Skeletal muscle tissue (tissue), 4 donors: Measurements from ENCODE around the gene AUTS2. TPM values are rescaled to one million over a fixed set of nuclear protein-coding genes. Genes with fewer than 3 reads are reported as not detected.

Experiments used
- H3K27ac ChIP-seq: one replicate; pipeline ENCODE4 v1.7.0; 2013; ENCODE audit warnings: mild to moderate bottlenecking, low read depth, low read length, inconsistent platforms
- H3K27me3 ChIP-seq, 3 donors: one replicate each; pipeline ENCODE4 v1.7.0; 2013; ENCODE audit warnings: low read length in 3 of 3; ENCODE audit not compliant: control insufficient read depth in 3 of 3, insufficient read depth in 3 of 3
- H3K36me3 ChIP-seq, 3 donors: one replicate each; pipeline ENCODE4 v1.7.0; 2013; ENCODE audit warnings: low read length in 3 of 3; ENCODE audit not compliant: control insufficient read depth in 3 of 3, insufficient read depth in 3 of 3
- H3K4me1 ChIP-seq, 3 donors: one replicate each; pipeline ENCODE4 v1.7.0; 2013; ENCODE audit warnings: low read length in 3 of 3, mild to moderate bottlenecking in 3 of 3; ENCODE audit not compliant: control insufficient read depth in 3 of 3, insufficient read depth in 3 of 3
- H3K4me3 ChIP-seq, 3 donors: one replicate each; pipeline ENCODE4 v1.7.0; 2013; ENCODE audit warnings: low read length in 3 of 3
- H3K9ac ChIP-seq, 3 donors: one replicate each; pipeline ENCODE4 v1.7.0; 2013; ENCODE audit warnings: low read length in 3 of 3, mild to moderate bottlenecking in 3 of 3, moderate library complexity in 2 of 3, low read depth in 1 of 3
- H3K9me3 ChIP-seq, 3 donors: one replicate each; pipeline ENCODE4 v1.7.0; 2013; ENCODE audit warnings: low read length in 3 of 3; ENCODE audit not compliant: control insufficient read depth in 3 of 3
- total RNA-seq: library from RNA; depleted of rRNA; stranded (reverse); fragments of >200 nt; gene quantifications from one replicate; pipeline ENCODE4 v1.2.3, GENCODE V29; 2014
- donor health status: Osteomylitis.

The AUTS2 gene
- total RNA-seq, 1 donor from 2014 or later: 43.3 TPM

DNA sequence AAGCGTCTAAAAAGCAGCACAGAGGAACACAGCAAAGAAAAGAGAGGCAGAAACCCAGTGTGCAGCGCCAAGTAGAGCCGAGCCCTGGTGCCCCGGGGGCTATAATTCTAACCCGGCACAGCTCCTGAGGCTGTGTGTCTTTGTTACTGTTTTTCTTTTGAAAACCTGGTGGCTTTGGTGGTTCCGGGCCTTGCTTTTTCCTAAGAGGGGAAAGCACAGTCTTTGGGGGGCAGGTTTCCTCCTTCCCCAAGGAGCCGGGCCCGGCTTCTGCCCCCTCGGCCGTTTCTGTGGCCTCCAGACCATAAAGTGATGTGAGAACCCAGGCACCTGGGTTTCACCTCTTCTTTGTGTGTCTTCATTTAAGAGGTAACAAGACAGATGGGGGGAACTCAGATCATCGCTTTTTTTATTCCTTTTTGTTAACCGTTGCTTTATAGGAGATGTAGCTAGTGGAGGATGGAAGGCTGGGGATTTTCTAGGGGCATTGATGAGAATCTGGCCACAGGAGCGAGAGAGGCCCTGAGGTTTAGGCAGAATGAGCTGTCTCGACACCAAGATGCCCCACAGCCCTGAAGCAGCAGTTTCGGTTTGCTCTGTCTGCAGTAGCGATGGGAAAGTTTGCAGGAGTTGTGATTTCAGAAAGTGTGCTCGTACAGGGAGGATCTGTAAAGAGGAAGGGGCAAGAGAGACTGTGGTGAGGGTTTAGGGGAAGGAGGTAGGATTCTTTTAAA, 1165.9 kb downstream of the AUTS2 start:
- Histone ChIP-seq H3K27ac (no peak overlapping the region), H3K36me3 (peaks cover 12 to 25% (median 16%) of the 10 kb centered on the region in 3 donors), H3K4me1 (no peaks in the 10 kb centered on the region)

DNA sequence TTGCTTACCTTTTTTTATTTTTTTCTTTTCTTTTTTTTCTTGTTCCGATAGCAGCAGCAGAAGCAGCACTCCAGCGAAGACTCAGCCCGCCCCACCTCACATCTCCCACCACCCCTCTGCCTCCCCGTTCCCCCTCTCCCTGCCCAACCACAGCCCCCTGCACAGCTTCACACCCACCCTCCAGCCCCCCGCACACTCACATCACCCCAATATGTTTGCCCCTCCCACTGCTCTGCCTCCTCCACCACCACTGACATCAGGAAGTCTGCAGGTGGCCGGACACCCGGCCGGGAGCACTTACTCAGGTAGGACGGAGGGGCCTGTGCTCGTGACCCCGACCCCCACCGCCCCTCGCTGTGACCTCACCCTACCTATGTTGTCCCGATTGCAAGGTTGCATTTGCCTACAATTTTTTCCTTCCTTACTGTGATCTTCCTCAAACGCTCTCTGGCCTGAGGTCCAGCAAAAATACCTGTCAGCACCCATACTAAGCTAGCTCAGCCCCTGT, 1166.5 kb downstream of the AUTS2 start:
- Histone ChIP-seq H3K4me3 (no peak overlapping the region), H3K27me3 (no peaks in the 10 kb centered on the region), H3K9me3 (no peaks in the 10 kb centered on the region), H3K4me1 (no peaks in the 10 kb centered on the region), H3K27ac (no peak overlapping the region), H3K36me3 (peaks cover 12 to 26% (median 16%) of the 10 kb centered on the region in 3 donors), H3K9ac (no peak overlapping the region)

More for the DNA sequence above, 1165.9 kb downstream of the AUTS2 start:
- H3K9ac ChIP-seq: no peak overlapping the region
- no peaks in the 10 kb centered on the region for H3K27me3 ChIP-seq
- H3K4me3 ChIP-seq: no peak overlapping the region
- no peaks in the 10 kb centered on the region for H3K9me3 ChIP-seq

DNA sequence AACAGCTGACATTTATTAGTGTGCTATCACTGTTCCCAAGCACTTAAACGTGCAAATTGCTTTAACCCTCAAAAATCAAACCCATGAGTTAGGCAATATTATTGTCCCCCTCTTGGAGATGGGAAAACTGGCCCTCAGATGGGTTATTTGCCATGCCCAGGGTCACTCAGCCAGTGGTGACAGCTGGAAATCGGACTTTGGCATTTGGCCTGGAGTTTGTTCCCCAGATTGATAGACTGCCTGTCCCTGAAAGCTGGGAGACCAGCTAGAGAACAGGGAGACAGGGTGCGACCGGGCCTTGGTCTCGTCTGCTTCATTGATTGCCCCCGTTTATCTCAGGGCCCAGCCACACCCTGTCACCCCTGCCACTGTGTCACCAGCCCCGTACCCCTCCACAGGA, 1167.4 kb downstream of the AUTS2 start:
- peaks cover 14 to 26% (median 16%) of the 10 kb centered on the region in 3 donors for H3K36me3 ChIP-seq
- H3K9ac ChIP-seq: no peak overlapping the region
- no peaks in the 10 kb centered on the region for H3K27me3 ChIP-seq
- no peaks in the 10 kb centered on the region for H3K9me3 ChIP-seq
- H3K27ac ChIP-seq: no peak overlapping the region
- no peak overlapping the region for H3K4me3 ChIP-seq
- H3K4me1 ChIP-seq: no peaks in the 10 kb centered on the region

DNA sequence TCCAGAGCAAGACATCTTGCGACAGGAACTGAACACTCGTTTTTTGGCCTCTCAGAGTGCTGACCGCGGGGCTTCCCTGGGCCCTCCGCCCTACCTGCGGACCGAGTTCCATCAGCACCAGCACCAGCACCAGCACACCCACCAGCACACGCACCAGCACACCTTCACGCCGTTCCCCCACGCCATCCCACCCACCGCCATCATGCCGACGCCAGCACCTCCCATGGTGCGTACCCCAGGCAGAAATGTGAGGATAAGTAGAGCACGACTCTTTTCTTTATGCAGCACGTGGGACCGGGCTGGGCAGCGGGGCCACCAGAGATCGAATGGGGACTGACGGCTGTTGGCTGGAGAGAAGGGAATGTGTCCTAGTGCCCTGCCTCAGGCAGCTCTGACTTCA, 1167.8 kb downstream of the AUTS2 start:
- H3K27ac ChIP-seq: no peak overlapping the region
- H3K4me3 ChIP-seq: no peak overlapping the region
- no peak overlapping the region for H3K9ac ChIP-seq
- peaks cover 14 to 26% (median 16%) of the 10 kb centered on the region in 3 donors for H3K36me3 ChIP-seq
- H3K4me1 ChIP-seq: no peaks in the 10 kb centered on the region
- H3K27me3 ChIP-seq: no peaks in the 10 kb centered on the region
- H3K9me3 ChIP-seq: no peaks in the 10 kb centered on the region

DNA sequence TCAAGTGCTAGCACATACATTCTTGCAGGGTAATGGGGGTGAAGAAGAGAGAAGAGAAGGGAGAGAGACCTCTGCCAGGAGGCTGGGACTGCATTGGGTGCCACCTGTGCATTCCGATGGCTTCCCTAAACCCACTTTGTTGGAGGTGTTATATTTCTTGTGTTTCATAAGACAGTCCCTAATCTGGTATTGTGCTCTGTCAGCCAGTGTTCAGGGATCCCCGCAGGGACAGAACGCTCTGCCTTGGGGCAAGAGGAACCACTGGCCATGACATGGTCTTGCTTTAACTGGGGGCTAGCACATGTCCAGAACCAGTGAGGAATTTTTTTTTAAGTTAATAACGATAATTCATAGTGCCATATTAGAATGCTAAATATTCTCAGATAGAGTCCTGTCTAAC, 1168.4 kb downstream of the AUTS2 start:
- Histone ChIP-seq H3K27me3 (no peaks in the 10 kb centered on the region), H3K4me1 (no peaks in the 10 kb centered on the region), H3K9ac (no peak overlapping the region), H3K27ac (no peak overlapping the region), H3K36me3 (peaks cover 18 to 26% (median 21%) of the 10 kb centered on the region in 3 donors), H3K9me3 (no peaks in the 10 kb centered on the region), H3K4me3 (no peak overlapping the region)

DNA sequence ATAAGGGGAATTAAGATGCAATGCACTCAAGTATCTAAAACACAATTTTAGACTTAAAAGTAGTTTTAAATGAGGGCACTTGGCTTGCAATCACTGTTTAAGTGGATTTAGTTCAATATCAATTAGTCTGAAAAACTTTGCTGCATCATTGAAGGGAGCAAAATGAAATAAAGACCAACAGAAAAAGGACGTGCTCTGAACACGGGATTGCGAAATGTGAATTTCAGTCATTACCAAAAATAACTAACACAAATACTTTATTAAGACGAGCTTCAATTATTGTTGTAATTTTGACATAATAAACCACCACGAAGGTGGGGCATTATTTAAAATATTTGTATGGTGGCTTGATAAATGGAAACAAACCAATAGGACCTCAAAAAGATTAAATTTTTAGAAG, 1171.9 kb downstream of the AUTS2 start:
- no peak overlapping the region for H3K4me3 ChIP-seq
- H3K27me3 ChIP-seq: no peaks in the 10 kb centered on the region
- no peak overlapping the region for H3K27ac ChIP-seq
- H3K9me3 ChIP-seq: no peaks in the 10 kb centered on the region
- H3K9ac ChIP-seq: no peak overlapping the region
- no peaks in the 10 kb centered on the region for H3K4me1 ChIP-seq
- peaks cover 35 to 43% (median 38%) of the 10 kb centered on the region in 3 donors for H3K36me3 ChIP-seq

DNA sequence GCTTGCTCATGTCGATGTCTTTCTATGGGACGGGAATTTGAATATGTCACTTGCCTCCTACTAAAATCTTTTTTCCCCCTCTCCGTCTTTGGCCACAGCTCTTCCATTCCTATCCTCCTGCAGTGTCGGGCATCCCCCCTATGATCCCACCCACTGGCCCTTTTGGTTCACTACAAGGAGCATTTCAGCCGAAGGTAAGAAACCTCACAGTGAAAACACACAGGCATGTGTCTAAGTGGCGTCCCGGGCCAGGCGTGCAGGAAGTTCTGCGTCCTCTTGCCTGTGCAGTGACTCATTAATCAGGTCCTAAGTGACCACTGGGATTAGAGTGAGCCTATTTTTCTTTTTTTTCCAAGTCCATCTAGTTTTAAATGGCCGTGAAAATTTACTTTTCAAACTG, 1173.2 kb downstream of the AUTS2 start:
- H3K36me3 ChIP-seq: peaks cover 27 to 36% (median 28%) of the 10 kb centered on the region in 3 donors
- no peaks in the 10 kb centered on the region for H3K4me1 ChIP-seq
- no peak overlapping the region for H3K4me3 ChIP-seq
- no peak overlapping the region for H3K9ac ChIP-seq
- H3K9me3 ChIP-seq: no peaks in the 10 kb centered on the region
- no peak overlapping the region for H3K27ac ChIP-seq
- H3K27me3 ChIP-seq: no peaks in the 10 kb centered on the region

DNA sequence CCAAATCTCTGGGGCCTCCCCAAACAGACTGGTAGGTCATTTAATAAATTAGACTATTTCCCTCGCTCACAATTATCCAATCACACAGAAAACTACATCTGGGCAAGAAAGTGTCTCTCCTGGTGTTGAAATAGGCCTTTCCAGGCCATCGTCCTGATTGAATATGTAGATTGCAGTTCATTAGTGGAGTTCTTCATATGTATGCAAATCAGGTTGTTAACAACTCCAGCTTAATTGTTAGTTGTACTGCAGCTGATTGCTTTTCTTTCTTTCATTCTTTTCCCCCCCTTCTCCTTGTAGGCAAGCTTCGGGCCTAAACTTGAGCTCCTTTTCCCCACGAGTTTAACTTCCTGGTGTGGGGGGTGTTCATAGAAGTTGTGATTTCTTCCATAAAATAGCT, 1174.6 kb downstream of the AUTS2 start:
- Histone ChIP-seq H3K27me3 (no peaks in the 10 kb centered on the region), H3K9me3 (no peaks in the 10 kb centered on the region), H3K4me3 (no peak overlapping the region), H3K36me3 (peaks cover 34 to 40% (median 38%) of the 10 kb centered on the region in 3 donors), H3K9ac (no peak overlapping the region), H3K27ac (no peak overlapping the region), H3K4me1 (no peaks in the 10 kb centered on the region)

DNA sequence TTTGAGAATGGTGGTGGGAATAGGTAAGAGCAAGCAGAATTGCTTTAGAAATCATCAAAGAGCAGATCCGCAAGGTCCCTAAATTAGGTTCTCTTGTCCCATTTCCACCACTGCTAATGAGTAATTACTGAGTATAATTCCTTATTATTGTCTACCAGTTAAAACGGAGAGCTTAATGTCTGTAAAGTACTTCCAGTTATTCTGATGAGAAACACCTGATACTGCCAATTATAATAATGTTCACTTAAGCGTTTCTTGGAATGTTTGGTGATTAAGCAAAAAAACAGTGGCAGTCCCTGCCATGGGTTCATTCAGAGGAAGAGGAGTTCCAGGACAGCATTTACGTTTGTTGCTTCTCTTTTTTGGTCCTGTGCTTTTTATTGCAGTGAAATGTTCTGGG, 1175.1 kb downstream of the AUTS2 start:
- Histone ChIP-seq H3K4me3 (no peak overlapping the region), H3K9me3 (no peaks in the 10 kb centered on the region), H3K9ac (no peak overlapping the region), H3K27me3 (no peaks in the 10 kb centered on the region), H3K36me3 (peaks cover 37 to 41% (median 40%) of the 10 kb centered on the region in 3 donors), H3K4me1 (no peaks in the 10 kb centered on the region), H3K27ac (no peak overlapping the region)

DNA sequence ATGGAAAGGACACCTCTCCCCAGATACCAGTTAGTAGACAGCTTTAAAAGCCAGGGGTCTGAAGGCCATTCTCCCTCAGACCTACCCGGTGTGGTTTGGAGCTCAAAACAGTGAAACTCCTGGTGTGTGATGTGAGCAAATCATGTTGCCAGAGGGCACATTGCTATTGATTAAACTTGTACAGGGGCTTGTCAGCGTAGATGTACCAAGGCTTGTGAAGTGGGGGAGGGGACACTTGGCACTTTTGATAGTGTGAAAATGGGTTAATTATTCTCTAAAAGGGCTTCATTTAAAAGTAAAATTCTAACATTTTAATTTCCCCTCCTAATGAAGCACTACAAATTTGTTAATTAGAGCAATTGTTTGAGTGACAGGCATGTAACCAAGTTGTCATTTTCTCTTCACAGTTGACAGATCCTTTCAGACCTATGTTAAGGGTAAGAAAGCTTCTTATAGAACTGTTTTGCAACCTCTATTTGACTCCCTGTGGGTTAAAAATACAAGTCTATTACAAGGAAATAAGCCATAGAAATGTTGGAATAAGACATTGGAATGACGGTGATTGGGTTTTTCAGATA, 1176.8 kb downstream of the AUTS2 start:
- Histone ChIP-seq H3K4me1 (no peaks in the 10 kb centered on the region), H3K27me3 (no peaks in the 10 kb centered on the region), H3K4me3 (no peak overlapping the region), H3K36me3 (peaks cover 41 to 53% (median 44%) of the 10 kb centered on the region in 3 donors), H3K27ac (no peak overlapping the region), H3K9me3 (no peaks in the 10 kb centered on the region), H3K9ac (no peak overlapping the region)
